ENCODE data around the gene PAX7.

Gene PAX7

DNA sequence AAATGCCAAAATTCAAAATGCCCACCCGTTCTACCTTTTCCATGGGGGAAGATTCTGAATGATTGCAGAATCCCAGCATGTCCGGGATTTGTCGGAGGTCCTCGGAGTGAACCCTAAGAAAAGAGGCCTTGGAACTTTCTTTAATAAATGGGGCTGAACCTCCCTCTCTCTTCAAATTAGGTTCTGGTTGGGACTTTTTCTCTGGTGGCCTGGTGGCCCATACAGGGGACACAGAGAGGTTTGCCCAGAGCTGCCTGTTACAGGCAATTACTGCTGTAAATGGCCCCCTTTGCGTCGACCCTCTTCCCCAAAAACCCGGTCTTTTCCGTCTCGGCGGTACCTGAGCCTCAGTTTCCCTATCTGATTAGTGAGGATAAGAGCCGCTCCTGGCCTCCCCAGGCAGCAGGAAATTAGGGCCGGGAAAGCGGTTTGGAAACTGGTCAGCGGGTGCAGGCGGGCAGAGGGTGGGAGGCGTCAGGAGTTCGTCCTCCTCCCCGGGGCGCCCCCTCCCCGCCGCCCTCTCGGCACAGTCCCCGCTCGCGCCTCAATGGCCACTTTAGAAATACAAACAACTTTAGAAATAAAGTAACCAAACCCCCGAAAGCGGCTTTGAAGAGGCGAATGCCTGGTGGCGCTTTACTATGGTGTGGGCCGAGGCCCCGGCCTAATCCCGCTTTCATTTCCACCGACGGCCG lies 15.6 kb downstream of the PAX7 start:
- Histone ChIP-seq H3K27ac (ENCODE audit: insufficient read depth in 1 of 2, low read depth in 1 of 2, low read length in 2 of 2, poor library complexity in 1 of 2, severe bottlenecking in 2 of 2) (no peak overlapping the region), H3K27me3 (replicated peaks in 2 of 5; ENCODE audit: control insufficient read depth in 4 of 5, insufficient read depth in 5 of 5, low read length in 4 of 5) (peaks cover 24 to 98% (median 50%) of the 10 kb centered on the region in 5 experiments), H3K36me3 (ENCODE audit: control insufficient read depth in 4 of 4, insufficient read depth in 4 of 4, low read length in 3 of 4) (no peaks in the 10 kb centered on the region), H3K4me1 (ENCODE audit: control extremely low read depth in 1 of 4, control insufficient read depth in 4 of 4, insufficient read depth in 4 of 4, low read length in 3 of 4) (peaks cover 0 to 16% (median 6%) of the 10 kb centered on the region in 4 experiments), H3K9me3 (ENCODE audit: control extremely low read depth in 1 of 5, control insufficient read depth in 4 of 5, insufficient read depth in 2 of 5, low read depth in 1 of 5, low read length in 4 of 5) (no peaks in the 10 kb centered on the region), H3K4me3 (ENCODE audit: control insufficient read depth in 1 of 7, extremely low read depth in 1 of 7, insufficient read depth in 4 of 7, low read depth in 2 of 7, low read length in 6 of 7) (peak overlapping the region in 1 of 7 experiments; percentile 19)
- WGBS (ENCODE audit: insufficient coverage) = 2% methylated on average over 13 of the region's 35 CpGs
- no peak for DNase-seq
- POLR2A ChIA-PET = no interaction called here
- CTCF ChIA-PET = no interaction called here

DNA sequence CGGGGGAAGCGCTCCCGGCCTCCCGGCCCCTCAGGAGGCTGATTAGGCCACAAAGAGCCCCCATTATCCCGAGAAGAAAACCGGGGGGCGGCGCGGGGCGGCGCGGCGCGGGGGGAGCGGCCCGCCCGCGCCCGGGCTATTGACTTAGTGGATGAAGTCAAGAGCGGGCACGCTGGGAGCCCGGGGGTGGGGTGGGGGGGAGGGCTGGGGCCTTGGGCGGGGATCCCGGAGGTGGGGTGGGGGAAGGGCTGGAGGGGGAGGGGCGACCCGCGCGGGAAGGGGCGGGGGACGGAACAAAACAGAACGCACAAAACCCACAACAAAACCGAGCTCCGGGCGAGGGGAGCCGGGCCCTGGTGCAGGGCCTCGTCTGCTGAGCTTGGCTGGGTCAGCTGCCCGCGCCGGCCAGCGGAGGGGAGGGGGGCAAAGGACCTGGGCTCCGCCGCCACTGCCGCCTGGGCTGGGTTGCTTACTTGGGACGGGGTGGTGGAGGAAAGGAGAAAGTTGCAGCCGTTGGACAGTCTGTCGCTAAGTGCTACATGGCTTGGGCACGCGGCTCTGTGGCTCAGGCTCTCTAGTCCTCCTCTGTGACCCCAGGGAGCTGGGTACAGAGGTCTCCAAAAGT lies 16.3 kb downstream of the PAX7 start:
- 0% methylated on average over 8 of the region's 48 CpGs for WGBS (ENCODE audit: insufficient coverage)
- ChIA-PET POLR2A (no interaction called here), CTCF (no interaction called here)
- no peaks in the 10 kb centered on the region for H3K36me3 ChIP-seq (ENCODE audit: control insufficient read depth in 4 of 4, insufficient read depth in 4 of 4, low read length in 3 of 4)
- H3K27me3 ChIP-seq (replicated peaks in 2 of 5; ENCODE audit: control insufficient read depth in 4 of 5, insufficient read depth in 5 of 5, low read length in 4 of 5) = peaks cover 24 to 98% (median 53%) of the 10 kb centered on the region in 5 experiments
- peaks cover 0 to 16% (median 6%) of the 10 kb centered on the region in 4 experiments for H3K4me1 ChIP-seq (ENCODE audit: control extremely low read depth in 1 of 4, control insufficient read depth in 4 of 4, insufficient read depth in 4 of 4, low read length in 3 of 4)
- H3K27ac ChIP-seq (ENCODE audit: insufficient read depth in 1 of 2, low read depth in 1 of 2, low read length in 2 of 2, poor library complexity in 1 of 2, severe bottlenecking in 2 of 2) = no peak overlapping the region
- no peaks in the 10 kb centered on the region for H3K9me3 ChIP-seq (ENCODE audit: control extremely low read depth in 1 of 5, control insufficient read depth in 4 of 5, insufficient read depth in 2 of 5, low read depth in 1 of 5, low read length in 4 of 5)
- peak overlapping the region in 1 of 7 experiments; percentile 19 for H3K4me3 ChIP-seq (ENCODE audit: control insufficient read depth in 1 of 7, extremely low read depth in 1 of 7, insufficient read depth in 4 of 7, low read depth in 2 of 7, low read length in 6 of 7)
- no peak for DNase-seq

DNA sequence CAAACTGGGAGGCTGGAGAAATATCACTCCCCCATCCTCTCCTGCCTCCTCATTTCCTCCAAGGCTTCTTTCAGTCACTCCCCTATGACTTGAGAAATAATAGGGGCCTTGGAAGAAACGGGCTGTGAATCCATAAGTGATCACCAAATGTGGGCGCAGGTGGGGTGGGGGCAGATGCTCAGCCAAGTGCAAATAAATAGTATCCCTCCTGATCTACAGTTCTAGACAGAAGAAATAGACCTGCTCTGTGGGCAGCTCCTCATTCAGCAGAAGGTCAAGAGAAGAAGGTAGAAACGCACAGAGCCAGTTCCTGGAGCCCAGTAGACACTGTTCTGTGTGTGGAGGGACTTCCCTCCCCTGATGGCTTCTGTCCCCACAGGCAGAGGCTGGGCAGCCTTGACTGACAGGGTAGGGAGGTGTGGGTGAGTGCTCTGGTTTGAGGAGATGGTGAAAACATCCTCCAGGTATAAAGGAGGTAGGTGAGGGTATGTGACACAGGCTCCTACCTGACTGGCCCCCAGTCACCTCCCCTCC lies 17.1 kb downstream of the PAX7 start:
- 24% methylated on average over 3 of the region's 3 CpGs for WGBS (ENCODE audit: insufficient coverage)
- H3K4me3 ChIP-seq (ENCODE audit: control insufficient read depth in 1 of 7, extremely low read depth in 1 of 7, insufficient read depth in 4 of 7, low read depth in 2 of 7, low read length in 6 of 7) = no peak overlapping the region
- no peak for DNase-seq
- H3K4me1 ChIP-seq (ENCODE audit: control extremely low read depth in 1 of 4, control insufficient read depth in 4 of 4, insufficient read depth in 4 of 4, low read length in 3 of 4) = peaks cover 0 to 16% (median 7%) of the 10 kb centered on the region in 4 experiments
- no peaks in the 10 kb centered on the region for H3K36me3 ChIP-seq (ENCODE audit: control insufficient read depth in 4 of 4, insufficient read depth in 4 of 4, low read length in 3 of 4)
- H3K27ac ChIP-seq (ENCODE audit: insufficient read depth in 1 of 2, low read depth in 1 of 2, low read length in 2 of 2, poor library complexity in 1 of 2, severe bottlenecking in 2 of 2) = no peak overlapping the region
- CTCF ChIA-PET = no interaction called here
- POLR2A ChIA-PET = no interaction called here
- H3K9me3 ChIP-seq (ENCODE audit: control extremely low read depth in 1 of 5, control insufficient read depth in 4 of 5, insufficient read depth in 2 of 5, low read depth in 1 of 5, low read length in 4 of 5) = no peaks in the 10 kb centered on the region
- peaks cover 20 to 98% (median 57%) of the 10 kb centered on the region in 5 experiments for H3K27me3 ChIP-seq (replicated peaks in 2 of 5; ENCODE audit: control insufficient read depth in 4 of 5, insufficient read depth in 5 of 5, low read length in 4 of 5)

DNA sequence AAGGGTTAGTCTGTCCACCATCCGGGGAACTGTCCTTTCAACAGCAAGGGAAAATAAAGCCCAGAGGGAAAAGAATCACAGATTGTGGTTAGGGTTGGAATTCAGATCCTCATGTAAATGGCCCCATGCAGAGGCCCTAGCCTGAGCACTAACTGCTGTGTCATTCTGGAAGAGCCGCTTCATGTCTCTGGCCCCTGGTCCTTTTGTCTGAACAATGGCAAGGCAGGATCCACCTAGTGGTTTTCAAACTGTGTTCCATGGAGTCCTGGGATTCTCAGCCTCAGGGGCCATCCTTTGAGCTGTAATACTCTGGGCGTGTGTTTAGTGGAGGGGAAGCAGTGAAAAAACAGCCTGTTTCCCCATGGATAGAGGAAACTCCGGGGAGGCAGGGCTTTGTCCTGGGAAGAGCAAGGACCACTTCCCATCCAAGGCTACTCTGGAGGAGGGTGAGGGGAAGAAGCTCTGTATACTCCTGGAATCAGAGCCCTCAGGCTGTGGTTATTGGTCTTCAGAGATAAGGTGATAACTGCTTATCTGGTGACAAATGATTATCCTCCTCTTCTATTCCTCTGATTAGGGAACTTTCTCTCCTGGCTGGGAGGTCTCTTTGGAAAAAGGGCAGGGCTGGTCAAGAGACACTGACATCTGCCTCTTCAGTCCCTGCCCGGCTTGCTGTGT lies 19.2 kb downstream of the PAX7 start:
- Histone ChIP-seq H3K27ac (ENCODE audit: insufficient read depth in 1 of 2, low read depth in 1 of 2, low read length in 2 of 2, poor library complexity in 1 of 2, severe bottlenecking in 2 of 2) (no peak overlapping the region), H3K4me1 (ENCODE audit: control extremely low read depth in 1 of 4, control insufficient read depth in 4 of 4, insufficient read depth in 4 of 4, low read length in 3 of 4) (peaks cover 0 to 15% (median 7%) of the 10 kb centered on the region in 4 experiments), H3K4me3 (ENCODE audit: control insufficient read depth in 1 of 7, extremely low read depth in 1 of 7, insufficient read depth in 4 of 7, low read depth in 2 of 7, low read length in 6 of 7) (no peak overlapping the region), H3K9me3 (ENCODE audit: control extremely low read depth in 1 of 5, control insufficient read depth in 4 of 5, insufficient read depth in 2 of 5, low read depth in 1 of 5, low read length in 4 of 5) (no peaks in the 10 kb centered on the region), H3K36me3 (ENCODE audit: control insufficient read depth in 4 of 4, insufficient read depth in 4 of 4, low read length in 3 of 4) (no peaks in the 10 kb centered on the region), H3K27me3 (replicated peaks in 2 of 5; ENCODE audit: control insufficient read depth in 4 of 5, insufficient read depth in 5 of 5, low read length in 4 of 5) (peaks cover 12 to 98% (median 61%) of the 10 kb centered on the region in 5 experiments)
- ChIA-PET POLR2A (no interaction called here), CTCF (no interaction called here)
- DNase-seq = no peak
- WGBS (ENCODE audit: insufficient coverage) = 21% methylated on average over 5 of the region's 5 CpGs

DNA sequence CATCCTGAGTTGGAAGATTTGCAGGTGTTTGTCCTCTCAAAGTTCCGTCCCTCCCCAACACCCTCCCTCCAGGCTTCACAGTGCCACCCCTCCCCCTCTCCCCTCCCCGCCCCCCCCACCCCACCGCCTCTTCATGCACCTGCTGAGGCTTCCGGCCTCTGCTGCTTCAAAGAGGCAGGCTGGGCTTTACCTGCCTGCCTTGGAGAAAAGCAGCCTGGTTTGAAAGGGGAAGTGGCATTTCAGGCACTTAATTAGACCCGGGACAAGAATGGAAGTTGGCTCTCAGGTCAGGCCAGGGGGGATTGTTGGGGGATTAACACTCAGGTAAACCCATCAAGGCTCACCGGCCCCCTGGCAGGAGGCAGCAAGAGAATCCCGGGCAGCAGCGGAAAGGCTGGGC lies 21.1 kb downstream of the PAX7 start:
- WGBS (ENCODE audit: insufficient coverage) = 0% methylated on average over 2 of the region's 8 CpGs
- Histone ChIP-seq H3K9me3 (ENCODE audit: control extremely low read depth in 1 of 5, control insufficient read depth in 4 of 5, insufficient read depth in 2 of 5, low read depth in 1 of 5, low read length in 4 of 5) (no peaks in the 10 kb centered on the region), H3K36me3 (ENCODE audit: control insufficient read depth in 4 of 4, insufficient read depth in 4 of 4, low read length in 3 of 4) (no peaks in the 10 kb centered on the region), H3K4me1 (ENCODE audit: control extremely low read depth in 1 of 4, control insufficient read depth in 4 of 4, insufficient read depth in 4 of 4, low read length in 3 of 4) (peaks cover 0 to 13% (median 5%) of the 10 kb centered on the region in 4 experiments), H3K27me3 (replicated peaks in 2 of 5; ENCODE audit: control insufficient read depth in 4 of 5, insufficient read depth in 5 of 5, low read length in 4 of 5) (peaks cover 6 to 98% (median 56%) of the 10 kb centered on the region in 5 experiments), H3K27ac (ENCODE audit: insufficient read depth in 1 of 2, low read depth in 1 of 2, low read length in 2 of 2, poor library complexity in 1 of 2, severe bottlenecking in 2 of 2) (no peak overlapping the region), H3K4me3 (ENCODE audit: control insufficient read depth in 1 of 7, extremely low read depth in 1 of 7, insufficient read depth in 4 of 7, low read depth in 2 of 7, low read length in 6 of 7) (no peak overlapping the region)
- POLR2A ChIA-PET = no interaction called here
- no peak for DNase-seq
- CTCF ChIA-PET = no interaction called here

DNA sequence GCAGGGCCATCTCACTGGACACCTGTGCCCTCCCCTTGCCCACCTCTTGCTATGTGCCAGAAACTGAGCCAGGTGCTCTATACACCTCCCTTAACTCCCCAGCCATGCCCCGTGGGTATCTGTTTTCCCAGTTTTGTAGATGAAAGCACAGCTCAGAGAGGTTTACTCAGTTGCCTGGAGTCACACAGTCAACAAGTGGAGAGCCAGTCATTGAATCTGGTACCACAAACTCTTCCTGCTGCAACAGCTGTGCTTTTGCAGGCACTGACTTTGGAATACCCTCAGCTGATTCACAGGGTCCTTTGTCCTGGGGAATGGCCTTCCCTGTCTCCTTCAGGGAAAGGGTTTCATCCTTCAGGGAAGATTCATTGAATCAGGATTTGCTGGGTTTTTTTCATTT lies 22.1 kb downstream of the PAX7 start:
- Histone ChIP-seq H3K4me3 (ENCODE audit: control insufficient read depth in 1 of 7, extremely low read depth in 1 of 7, insufficient read depth in 4 of 7, low read depth in 2 of 7, low read length in 6 of 7) (no peak overlapping the region), H3K9me3 (ENCODE audit: control extremely low read depth in 1 of 5, control insufficient read depth in 4 of 5, insufficient read depth in 2 of 5, low read depth in 1 of 5, low read length in 4 of 5) (no peaks in the 10 kb centered on the region), H3K27me3 (replicated peaks in 2 of 5; ENCODE audit: control insufficient read depth in 4 of 5, insufficient read depth in 5 of 5, low read length in 4 of 5) (peaks cover 6 to 99% (median 63%) of the 10 kb centered on the region in 5 experiments), H3K4me1 (ENCODE audit: control extremely low read depth in 1 of 4, control insufficient read depth in 4 of 4, insufficient read depth in 4 of 4, low read length in 3 of 4) (peaks cover 0 to 11% (median 4%) of the 10 kb centered on the region in 4 experiments), H3K27ac (ENCODE audit: insufficient read depth in 1 of 2, low read depth in 1 of 2, low read length in 2 of 2, poor library complexity in 1 of 2, severe bottlenecking in 2 of 2) (no peak overlapping the region), H3K36me3 (ENCODE audit: control insufficient read depth in 4 of 4, insufficient read depth in 4 of 4, low read length in 3 of 4) (no peaks in the 10 kb centered on the region)
- POLR2A ChIA-PET = no interaction called here
- no peak for DNase-seq
- 0% methylated on average over 1 of the region's 1 CpG for WGBS (ENCODE audit: insufficient coverage)
- CTCF ChIA-PET = interaction anchor here (0.9 kb wide), 1 partner anchor 19 kb away, joined by 3 read pairs; no protein-coding TSS in a partner anchor

Measured in common myeloid progenitor, CD34-positive (primary cell).